HCT116 (cell line): Measurements from ENCODE around the gene TMEM125. TPM values are rescaled to one million over a fixed set of nuclear protein-coding genes. Genes with fewer than 3 reads are reported as not detected.

Experiments
- ATAC-seq: fragments of 200-7000 bp; cut with Tn5 transposase; 2 replicates; pipeline ENCODE4 v1.9.1; 2020; ENCODE audit warnings: mild to moderate bottlenecking, moderate library complexity
- BruUV-seq: library from RNA; stranded (reverse); fragments of 400-500 nt; replicated peaks from 2 replicates; lab custom pipeline; 2021; lab: Mats Ljungman, UMichigan
- CTCF ChIA-PET: fragments of 300-600 bp; sonication (Branson Sonifier 250); formaldehyde crosslinking; loops from one replicate; lab custom pipeline; 2021; ENCODE audit warnings: antibody characterized with exemption; lab: Charles Lee
- POLR2A ChIA-PET: fragments of 300-600, 350-600 bp; sonication (Branson Sonifier 250); formaldehyde crosslinking; loops from one replicate; lab custom pipeline; 2021; ENCODE audit warnings: antibody characterized with exemption; lab: Charles Lee
- RAD21 ChIA-PET, 2 experiments: fragments of 300-600 bp; sonication (Branson Sonifier 250); formaldehyde crosslinking; loops; one replicate each; lab custom pipeline; 2023; ENCODE audit warnings: low total read pairs in 2 of 2; ENCODE audit not compliant: uncharacterized antibody in 2 of 2, unreplicated experiment in 2 of 2, low non-redundant PET in 1 of 2; lab: Charles Lee
- DNase-seq: peaks from one replicate; pipeline ENCODE4 v3.0.0-alpha.2; 2010; ENCODE audit warnings: low read depth, low spot score
- H2AFZ ChIP-seq: fragments of 200-600 bp; shearing (Covaris generic), sonication (generic); 2 replicates; pipeline ENCODE4 v1.6.1; 2017; ENCODE audit warnings: low read depth, mixed run types, mixed read lengths, antibody characterized with exemption, low read length; ENCODE audit not compliant: poor library complexity, severe bottlenecking
- H3K27ac ChIP-seq: 2 replicates; pipeline ENCODE4 v1.5.1; 2012; ENCODE audit warnings: low read depth, low read length
- H3K27me3 ChIP-seq: fragments of 200-600 bp; sonication (generic); 2 replicates; pipeline ENCODE4 v1.6.1; 2016; ENCODE audit warnings: mixed run types, low read length, mixed read lengths; ENCODE audit not compliant: insufficient read depth
- H3K36me3 ChIP-seq, 2 experiments: fragments of 200-500 bp in 1 of 2; fragments of 200-600 bp in 1 of 2; sonication (Bioruptor generic) in 1 of 2; sonication (generic) in 1 of 2; 2 replicates each; pipeline versions ENCODE4 v1.5.1 to v1.6.1; 2014 to 2016; ENCODE audit warnings: low read length in 2 of 2, inconsistent platforms in 1 of 2, mixed read lengths in 1 of 2, mixed run types in 1 of 2; ENCODE audit not compliant: insufficient read depth in 2 of 2, control insufficient read depth in 1 of 2
- H3K4me1 ChIP-seq, 2 experiments: fragments of 200-600 bp in 1 of 2; sonication (generic) in 1 of 2; 2 replicates each; pipeline versions ENCODE4 v1.5.1 to v1.6.1; 2012 to 2017; ENCODE audit warnings: low read length in 2 of 2, inconsistent platforms in 1 of 2, mild to moderate bottlenecking in 1 of 2, mixed read lengths in 1 of 2, mixed run types in 1 of 2, moderate library complexity in 1 of 2; ENCODE audit not compliant: insufficient read depth in 2 of 2, control insufficient read depth in 1 of 2
- H3K4me2 ChIP-seq: fragments of 200-600 bp; sonication (generic); 2 replicates; pipeline ENCODE4 v1.6.1; 2017; ENCODE audit warnings: mixed run types, low read length, mixed read lengths
- H3K4me3 ChIP-seq, 2 experiments: fragments of 200-600 bp in 1 of 2; sonication (generic) in 1 of 2; replicated peaks in 1 of 2; 2 replicates each; pipeline ENCODE4 v1.5.1; 2011 to 2016; ENCODE audit warnings: low read length in 2 of 2, control low read depth in 1 of 2, low read depth in 1 of 2, mild to moderate bottlenecking in 1 of 2, mixed read lengths in 1 of 2, mixed run types in 1 of 2
- H3K79me2 ChIP-seq: fragments of 200-600 bp; sonication (generic); 2 replicates; pipeline ENCODE4 v1.6.1; 2017; ENCODE audit warnings: mild to moderate bottlenecking, mixed run types, low read length, moderate library complexity, mixed read lengths; ENCODE audit not compliant: insufficient read depth
- H3K9ac ChIP-seq: fragments of 200-600 bp; sonication (generic); 2 replicates; pipeline ENCODE4 v1.6.1; 2016; ENCODE audit warnings: low read length, mixed read lengths
- H3K9me2 ChIP-seq: fragments of 200-600 bp; sonication (generic), shearing (Covaris generic); 2 replicates; pipeline ENCODE4 v1.6.1; 2017; ENCODE audit warnings: mixed run types, mild to moderate bottlenecking, moderate library complexity; ENCODE audit not compliant: insufficient read depth
- H3K9me3 ChIP-seq, 2 experiments: fragments of 200-500 bp in 1 of 2; fragments of 200-600 bp in 1 of 2; sonication (Bioruptor generic) in 1 of 2; sonication (generic) in 1 of 2; 2 replicates each; pipeline ENCODE4 v1.6.1; 2014 to 2017; ENCODE audit warnings: low read length in 2 of 2, mixed read lengths in 2 of 2, inconsistent platforms in 1 of 2, low read depth in 1 of 2, mild to moderate bottlenecking in 1 of 2, mixed run types in 1 of 2, moderate library complexity in 1 of 2; ENCODE audit not compliant: control insufficient read depth in 1 of 2, insufficient read depth in 1 of 2
- H4K20me1 ChIP-seq: fragments of 200-600 bp; sonication (generic), shearing (Covaris generic); 2 replicates; pipeline ENCODE4 v1.6.1; 2017; ENCODE audit warnings: mixed run types, mild to moderate bottlenecking, moderate library complexity; ENCODE audit not compliant: insufficient read depth
- CBX3 ChIP-seq: IDR thresholded peaks from 2 replicates; pipeline ENCODE4 v1.6.1; 2012; ENCODE audit warnings: low read depth
- CEBPB ChIP-seq: IDR thresholded peaks from 2 replicates; pipeline ENCODE4 v1.6.1; 2012; ENCODE audit warnings: low read depth
- EGR1 ChIP-seq: IDR thresholded peaks from 2 replicates; pipeline ENCODE4 v1.6.1; 2012; ENCODE audit warnings: low read depth
- ELF1 ChIP-seq: IDR thresholded peaks from 2 replicates; pipeline ENCODE4 v1.6.1; 2012; ENCODE audit warnings: low read depth, borderline replicate concordance
- EZH2 ChIP-seq: fragments of 200-600 bp; sonication (generic); IDR thresholded peaks from 2 replicates; pipeline ENCODE4 v1.6.1; 2017; ENCODE audit warnings: antibody characterized with exemption, mixed run types
- FOSL1 ChIP-seq: IDR thresholded peaks from 2 replicates; pipeline ENCODE4 v1.6.1; 2012; ENCODE audit warnings: low read depth
- JUND ChIP-seq: IDR thresholded peaks from 2 replicates; pipeline ENCODE4 v1.6.1; 2012
- POLR2A ChIP-seq: IDR thresholded peaks from 2 replicates; pipeline ENCODE4 v1.7.0; 2011; ENCODE audit warnings: borderline replicate concordance; ENCODE audit not compliant: insufficient read depth, insufficient read length; ENCODE audit errors: extremely low read depth
- POLR2AphosphoS5 ChIP-seq: IDR thresholded peaks from 2 replicates; pipeline ENCODE4 v1.6.1; 2011; ENCODE audit warnings: mild to moderate bottlenecking, low read depth, low read length, moderate library complexity
- RAD21 ChIP-seq: IDR thresholded peaks from 2 replicates; pipeline ENCODE4 v1.6.1; 2012; ENCODE audit warnings: low read depth, mild to moderate bottlenecking
- SIN3A ChIP-seq: IDR thresholded peaks from 2 replicates; pipeline ENCODE4 v1.6.1; 2012; ENCODE audit warnings: low read depth
- TCF7L2 ChIP-seq: IDR thresholded peaks from 2 replicates; pipeline ENCODE4 v1.7.0; 2011; ENCODE audit warnings: borderline replicate concordance, inconsistent platforms; ENCODE audit not compliant: insufficient read depth, insufficient read length; ENCODE audit errors: extremely low read depth
- YY1 ChIP-seq: IDR thresholded peaks from 2 replicates; pipeline ENCODE4 v1.6.1; 2011; ENCODE audit warnings: low read length, low read depth, moderate library complexity, mild to moderate bottlenecking; ENCODE audit not compliant: insufficient replicate concordance; ENCODE audit errors: extremely low read depth
- ZFX ChIP-seq: fragments of 450-650 bp; IDR thresholded peaks from 2 replicates; pipeline ENCODE4 v1.6.1; 2017
- intact Hi-C: fragments of 100-400 bp; cut with micrococcal nuclease; formaldehyde crosslinking; loops from 2 replicates; pipeline ENCODE4 v1.10.0; 2022
- total RNA-seq: library from RNA; stranded (reverse); gene quantifications from one replicate; pipeline ENCODE4 v1.2.1, GENCODE V29; 2021; ENCODE audit not compliant: unreplicated experiment
- TF ChIP-seq, protein P1 (sequence below), 3 experiments: fragments of 200-600 bp in 1 of 3; sonication (generic) in 1 of 3; IDR thresholded peaks in 2 of 3; conservative IDR thresholded peaks in 1 of 3; 2 replicates each; pipeline ENCODE4 v1.5.1; 2012 to 2017; ENCODE audit warnings: low read depth in 2 of 3, low read length in 2 of 3, antibody characterized with exemption in 1 of 3, borderline replicate concordance in 1 of 3, control low read depth in 1 of 3, mild to moderate bottlenecking in 1 of 3, mixed read lengths in 1 of 3, mixed run types in 1 of 3, moderate library complexity in 1 of 3; ENCODE audit not compliant: insufficient read depth in 1 of 3
- TF ChIP-seq, protein P2 (sequence below): IDR thresholded peaks from 2 replicates; pipeline ENCODE4 v1.6.1; 2012
- TF ChIP-seq, protein P3 (sequence below): IDR thresholded peaks from 2 replicates; pipeline ENCODE4 v1.6.1; 2012
- TF ChIP-seq, protein P4 (sequence below): IDR thresholded peaks from 2 replicates; pipeline ENCODE4 v1.6.1; 2011; ENCODE audit warnings: mild to moderate bottlenecking, low read length, moderate library complexity; ENCODE audit not compliant: insufficient replicate concordance; ENCODE audit errors: extremely low read depth

Gene TMEM125
- total RNA-seq, 1 experiment from 2014 or later, result 13.9 TPM

DNA sequence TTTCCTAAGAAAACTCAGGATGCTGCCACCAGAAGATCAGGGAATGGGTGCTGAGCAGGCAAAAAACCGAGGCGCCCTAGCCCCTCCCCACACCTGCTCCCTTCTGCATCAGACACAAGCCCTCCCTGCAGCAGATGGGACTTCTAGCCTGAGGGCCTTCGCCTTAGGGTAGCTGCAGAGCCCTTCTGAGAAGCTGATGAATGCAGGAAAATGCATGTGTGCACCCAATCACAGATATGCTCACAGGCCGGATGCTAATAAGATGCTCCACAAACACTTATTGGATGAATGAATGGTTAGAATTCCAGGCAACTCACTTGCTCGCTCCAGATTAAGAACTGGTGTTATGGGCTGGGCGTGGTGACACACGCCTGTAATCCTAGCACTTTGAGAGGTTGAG is 22.4 kb downstream of the TMEM125 start:
- Histone ChIP-seq H3K9ac (no peak overlapping the region), H3K27me3 (0 out of 2 replicates have a peak, but pooled peaks cover 3% of the 10 kb centered on the region), H3K4me1 (peaks cover 8 to 16% of the 10 kb centered on the region in 2 experiments; a peak in 3 of 4 replicates), H4K20me1 (no peaks in the 10 kb centered on the region), H3K4me3 (no peak overlapping the region), H3K36me3 (no peaks in the 10 kb centered on the region), H3K4me2 (no peak overlapping the region), H3K9me2 (no peaks in the 10 kb centered on the region), H3K27ac (no peak overlapping the region), H2AFZ (no peak overlapping the region)
- DNase-seq, result no peak
- RAD21 ChIA-PET, result no interaction called here
- POLR2A ChIA-PET, result no interaction called here
- no peak for ATAC-seq
- intact Hi-C loops, result no loop called here
- CTCF ChIA-PET, result no interaction called here
- BruUV-seq, result no TSS peak
- TF ChIP-seq CEBPB, result no peak
- TF ChIP-seq, all 23 proteins: peak for 0
- Histone ChIP-seq H3K79me2 (no peaks in the 10 kb centered on the region), H3K9me3 (no peaks in the 10 kb centered on the region)

DNA sequence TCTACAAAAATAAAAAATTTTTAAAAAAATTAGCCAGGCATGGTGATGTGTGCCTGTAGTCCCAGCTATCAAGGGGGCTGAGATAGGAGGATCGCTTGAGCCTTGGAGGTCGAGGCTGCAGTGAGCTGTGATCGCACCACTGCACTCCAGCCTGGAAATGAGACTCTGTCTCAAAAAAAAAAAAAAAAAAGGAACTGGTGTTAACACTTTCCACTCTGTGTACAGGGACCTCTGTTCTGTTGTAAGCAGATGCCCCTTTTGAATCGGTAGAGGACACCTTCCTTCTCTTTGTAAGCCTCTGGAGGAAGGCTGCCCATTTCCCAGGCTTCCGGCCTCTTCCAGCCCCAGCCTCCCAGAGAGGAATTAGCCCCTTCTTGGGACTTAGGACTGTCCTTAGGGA is 22.9 kb downstream of the TMEM125 start:
- Histone ChIP-seq H3K9me3 (no peaks in the 10 kb centered on the region), H4K20me1 (no peaks in the 10 kb centered on the region), H2AFZ (no peak overlapping the region), H3K36me3 (no peaks in the 10 kb centered on the region), H3K4me2 (no peak overlapping the region), H3K27ac (no peak overlapping the region), H3K4me3 (no peak overlapping the region), H3K79me2 (no peaks in the 10 kb centered on the region), H3K27me3 (0 out of 2 replicates have a peak, but pooled peaks cover 3% of the 10 kb centered on the region), H3K4me1 (peaks cover 8 to 16% of the 10 kb centered on the region in 2 experiments; a peak in 3 of 4 replicates), H3K9ac (no peak overlapping the region), H3K9me2 (no peaks in the 10 kb centered on the region)
- ChIA-PET RAD21 (no interaction called here), CTCF (no interaction called here), POLR2A (no interaction called here)
- DNase-seq (no peak), ATAC-seq (no peak)
- BruUV-seq, result no TSS peak
- intact Hi-C loops, result no loop called here
- TF ChIP-seq CBX3 (no peak), JUND (no peak), EGR1 (no peak), ZFX (no peak), POLR2AphosphoS5 (no peak), SIN3A (no peak), FOSL1 (no peak), TCF7L2 (no peak), POLR2A (no peak), EZH2 (no peak), CEBPB (no peak), RAD21 (no peak), ELF1 (no peak), YY1 (no peak)
- TF ChIP-seq, protein P1, sequence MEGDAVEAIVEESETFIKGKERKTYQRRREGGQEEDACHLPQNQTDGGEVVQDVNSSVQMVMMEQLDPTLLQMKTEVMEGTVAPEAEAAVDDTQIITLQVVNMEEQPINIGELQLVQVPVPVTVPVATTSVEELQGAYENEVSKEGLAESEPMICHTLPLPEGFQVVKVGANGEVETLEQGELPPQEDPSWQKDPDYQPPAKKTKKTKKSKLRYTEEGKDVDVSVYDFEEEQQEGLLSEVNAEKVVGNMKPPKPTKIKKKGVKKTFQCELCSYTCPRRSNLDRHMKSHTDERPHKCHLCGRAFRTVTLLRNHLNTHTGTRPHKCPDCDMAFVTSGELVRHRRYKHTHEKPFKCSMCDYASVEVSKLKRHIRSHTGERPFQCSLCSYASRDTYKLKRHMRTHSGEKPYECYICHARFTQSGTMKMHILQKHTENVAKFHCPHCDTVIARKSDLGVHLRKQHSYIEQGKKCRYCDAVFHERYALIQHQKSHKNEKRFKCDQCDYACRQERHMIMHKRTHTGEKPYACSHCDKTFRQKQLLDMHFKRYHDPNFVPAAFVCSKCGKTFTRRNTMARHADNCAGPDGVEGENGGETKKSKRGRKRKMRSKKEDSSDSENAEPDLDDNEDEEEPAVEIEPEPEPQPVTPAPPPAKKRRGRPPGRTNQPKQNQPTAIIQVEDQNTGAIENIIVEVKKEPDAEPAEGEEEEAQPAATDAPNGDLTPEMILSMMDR (IDR thresholded peaks at IDR 0.05 in 2 of 3, conservative IDR thresholded peaks at IDR 0.05 in 1 of 3; ENCODE audit: borderline replicate concordance in 1 of 3, insufficient read depth in 1 of 3, low read depth in 2 of 3, low read length in 2 of 3), result no peak
- TF ChIP-seq, protein P2, sequence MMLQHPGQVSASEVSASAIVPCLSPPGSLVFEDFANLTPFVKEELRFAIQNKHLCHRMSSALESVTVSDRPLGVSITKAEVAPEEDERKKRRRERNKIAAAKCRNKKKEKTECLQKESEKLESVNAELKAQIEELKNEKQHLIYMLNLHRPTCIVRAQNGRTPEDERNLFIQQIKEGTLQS, result no peak
- TF ChIP-seq, protein P3, sequence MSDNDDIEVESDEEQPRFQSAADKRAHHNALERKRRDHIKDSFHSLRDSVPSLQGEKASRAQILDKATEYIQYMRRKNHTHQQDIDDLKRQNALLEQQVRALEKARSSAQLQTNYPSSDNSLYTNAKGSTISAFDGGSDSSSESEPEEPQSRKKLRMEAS, result no peak
- TF ChIP-seq, protein P4, sequence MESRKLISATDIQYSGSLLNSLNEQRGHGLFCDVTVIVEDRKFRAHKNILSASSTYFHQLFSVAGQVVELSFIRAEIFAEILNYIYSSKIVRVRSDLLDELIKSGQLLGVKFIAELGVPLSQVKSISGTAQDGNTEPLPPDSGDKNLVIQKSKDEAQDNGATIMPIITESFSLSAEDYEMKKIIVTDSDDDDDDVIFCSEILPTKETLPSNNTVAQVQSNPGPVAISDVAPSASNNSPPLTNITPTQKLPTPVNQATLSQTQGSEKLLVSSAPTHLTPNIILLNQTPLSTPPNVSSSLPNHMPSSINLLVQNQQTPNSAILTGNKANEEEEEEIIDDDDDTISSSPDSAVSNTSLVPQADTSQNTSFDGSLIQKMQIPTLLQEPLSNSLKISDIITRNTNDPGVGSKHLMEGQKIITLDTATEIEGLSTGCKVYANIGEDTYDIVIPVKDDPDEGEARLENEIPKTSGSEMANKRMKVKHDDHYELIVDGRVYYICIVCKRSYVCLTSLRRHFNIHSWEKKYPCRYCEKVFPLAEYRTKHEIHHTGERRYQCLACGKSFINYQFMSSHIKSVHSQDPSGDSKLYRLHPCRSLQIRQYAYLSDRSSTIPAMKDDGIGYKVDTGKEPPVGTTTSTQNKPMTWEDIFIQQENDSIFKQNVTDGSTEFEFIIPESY, result no peak
